Right atrium auricular region (tissue), 2 donors: Measurements from ENCODE around the gene LAMC3. TPM values are rescaled to one million over a fixed set of nuclear protein-coding genes. Genes with fewer than 3 reads are reported as not detected.
A peak's percentile ranks its signal among the peaks of the same experiment; 100 is the strongest.
"Not testable (repeated sequence)": the region's sequence is repeated elsewhere in the genome, so short reads cannot be mapped to it uniquely, and the experiment has no call there.

ENCODE experiments used
- DNase-seq: peaks from one replicate; pipeline ENCODE4 v3.0.0-alpha.2; 2019; ENCODE audit warnings: low spot score
- H3K27ac ChIP-seq, 2 donors: fragments of 200-600 bp; sonication (generic); 1 replicate in 1 of 2; 2 replicates in 1 of 2; pipeline ENCODE4 v1.5.1; 2016 to 2019
- H3K27me3 ChIP-seq, 2 donors: fragments of 200-600 bp; sonication (generic); one replicate each; pipeline versions ENCODE4 v1.5.1 to v1.6.0; 2017 to 2019
- H3K36me3 ChIP-seq: fragments of 200-600 bp; sonication (generic); one replicate; pipeline ENCODE4 v1.5.1; 2016
- H3K4me1 ChIP-seq, 2 donors: fragments of 200-600 bp; sonication (generic); one replicate each; pipeline versions ENCODE4 v1.5.1 to v1.6.0; 2017 to 2019
- H3K4me3 ChIP-seq, 2 donors: fragments of 200-600 bp; sonication (generic); 1 replicate in 1 of 2; 2 replicates in 1 of 2; pipeline ENCODE4 v1.5.1; 2017 to 2019; ENCODE audit warnings: mild to moderate bottlenecking in 1 of 2, moderate library complexity in 1 of 2
- H3K9me3 ChIP-seq, 2 donors: fragments of 200-600 bp; sonication (generic); one replicate each; pipeline ENCODE4 v1.5.1; 2019
- CTCF ChIP-seq, 2 donors: fragments of 200-600 bp; sonication (generic); IDR thresholded peaks; one replicate each; pipeline ENCODE4 v1.5.1; 2019; ENCODE audit warnings: antibody characterized with exemption in 2 of 2
- total RNA-seq, 2 donors: library from RNA; depleted of rRNA; stranded (reverse); fragments of >200 nt; gene quantifications; one replicate each; pipeline ENCODE4 v1.1.0, GENCODE V29; 2016

The LAMC3 gene
- total RNA-seq, 2 donors from 2014 or later = 0.56 to 1.6 TPM

DNA sequence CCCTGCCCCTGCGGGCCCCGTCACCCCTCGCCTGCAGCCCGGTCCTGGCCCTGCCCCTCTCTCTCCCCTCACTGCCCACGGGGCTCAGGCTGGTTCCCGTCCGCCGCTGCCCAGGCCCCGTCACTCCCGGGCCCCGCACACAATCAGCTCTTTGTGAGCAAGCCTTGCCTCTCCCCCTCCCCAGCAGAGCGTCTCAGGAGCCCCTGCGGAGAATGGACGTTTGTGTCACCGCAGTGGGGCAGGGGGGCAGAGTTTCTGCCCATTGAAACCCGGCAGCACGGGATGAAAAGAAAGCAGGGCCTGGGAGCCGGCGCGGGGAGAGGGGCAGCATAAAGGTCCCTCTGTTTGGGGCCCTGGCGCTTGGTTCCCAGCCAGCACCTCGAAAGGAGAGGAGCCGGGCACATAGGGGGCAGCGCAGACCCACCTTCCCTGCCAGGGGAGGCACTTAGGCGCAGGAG is 102.9 kb downstream of the LAMC3 start:
- TF ChIP-seq CTCF (IDR thresholded peaks at IDR 0.05) = no peak
- Histone ChIP-seq H3K27me3 (no peaks in the 10 kb centered on the region), H3K4me3 (no peak overlapping the region), H3K9me3 (no peaks in the 10 kb centered on the region), H3K36me3 (no peaks in the 10 kb centered on the region), H3K27ac (no peak overlapping the region), H3K4me1 (peaks cover 0 to 17% of the 10 kb centered on the region in 2 donors)
- DNase-seq = no peak

- Histone ChIP-seq H3K27me3 (no peaks in the 10 kb centered on the region), H3K4me1 (peaks cover 0 to 10% of the 10 kb centered on the region in 2 donors), H3K4me3 (no peak overlapping the region), H3K9me3 (no peaks in the 10 kb centered on the region), H3K36me3 (no peaks in the 10 kb centered on the region), H3K27ac (no peak overlapping the region)
- TF ChIP-seq CTCF (IDR thresholded peaks at IDR 0.05) = no peak
- no peak for DNase-seq
Measured at GRCh38 chr9:131112374-131113154, 103.6 kb downstream of the LAMC3 start.

GRCh38 chr9:131113655-131114054 is 104.7 kb downstream of the LAMC3 start:
- H3K27ac ChIP-seq = no peak overlapping the region
- no peaks in the 10 kb centered on the region for H3K9me3 ChIP-seq
- no peak for TF ChIP-seq CTCF (IDR thresholded peaks at IDR 0.05)
- H3K4me1 ChIP-seq = peaks cover 0 to 6% of the 10 kb centered on the region in 2 donors
- no peaks in the 10 kb centered on the region for H3K36me3 ChIP-seq
- no peak overlapping the region for H3K4me3 ChIP-seq
- no peak for DNase-seq
- no peaks in the 10 kb centered on the region for H3K27me3 ChIP-seq

- TF ChIP-seq CTCF (IDR thresholded peaks at IDR 0.05) = no peak
- DNase-seq = no peak
- H3K27me3 ChIP-seq = no peaks in the 10 kb centered on the region
- no peak overlapping the region for H3K27ac ChIP-seq
- peaks cover 0 to 6% of the 10 kb centered on the region in 2 donors for H3K4me1 ChIP-seq
- H3K9me3 ChIP-seq = no peaks in the 10 kb centered on the region
- no peaks in the 10 kb centered on the region for H3K36me3 ChIP-seq
- H3K4me3 ChIP-seq = no peak overlapping the region
Measured at GRCh38 chr9:131114084-131114535, 105.1 kb downstream of the LAMC3 start.

DNA sequence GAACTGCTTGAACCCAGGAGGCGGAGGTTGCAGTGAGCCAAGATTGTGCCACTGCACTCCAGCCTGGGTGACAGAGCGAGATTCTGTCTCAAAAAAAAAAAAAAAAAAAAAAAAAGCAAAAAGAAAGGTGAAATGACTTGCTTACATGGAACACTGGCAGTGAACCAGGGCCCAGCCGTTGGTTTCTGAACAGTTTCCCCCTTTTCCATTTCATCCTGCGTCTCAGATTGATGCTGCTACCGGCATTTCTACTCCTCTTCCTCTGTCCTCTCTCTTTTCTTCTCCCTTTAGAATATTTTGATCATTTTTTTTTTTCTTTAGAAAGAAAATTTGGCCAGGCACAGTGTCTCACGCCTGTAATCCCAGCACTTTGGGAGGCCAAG is 106.4 kb downstream of the LAMC3 start:
- not testable (repeated sequence) for H3K36me3 ChIP-seq, H3K27me3 ChIP-seq, H3K4me3 ChIP-seq, H3K9me3 ChIP-seq, H3K27ac ChIP-seq, H3K4me1 ChIP-seq, DNase-seq

DNA sequence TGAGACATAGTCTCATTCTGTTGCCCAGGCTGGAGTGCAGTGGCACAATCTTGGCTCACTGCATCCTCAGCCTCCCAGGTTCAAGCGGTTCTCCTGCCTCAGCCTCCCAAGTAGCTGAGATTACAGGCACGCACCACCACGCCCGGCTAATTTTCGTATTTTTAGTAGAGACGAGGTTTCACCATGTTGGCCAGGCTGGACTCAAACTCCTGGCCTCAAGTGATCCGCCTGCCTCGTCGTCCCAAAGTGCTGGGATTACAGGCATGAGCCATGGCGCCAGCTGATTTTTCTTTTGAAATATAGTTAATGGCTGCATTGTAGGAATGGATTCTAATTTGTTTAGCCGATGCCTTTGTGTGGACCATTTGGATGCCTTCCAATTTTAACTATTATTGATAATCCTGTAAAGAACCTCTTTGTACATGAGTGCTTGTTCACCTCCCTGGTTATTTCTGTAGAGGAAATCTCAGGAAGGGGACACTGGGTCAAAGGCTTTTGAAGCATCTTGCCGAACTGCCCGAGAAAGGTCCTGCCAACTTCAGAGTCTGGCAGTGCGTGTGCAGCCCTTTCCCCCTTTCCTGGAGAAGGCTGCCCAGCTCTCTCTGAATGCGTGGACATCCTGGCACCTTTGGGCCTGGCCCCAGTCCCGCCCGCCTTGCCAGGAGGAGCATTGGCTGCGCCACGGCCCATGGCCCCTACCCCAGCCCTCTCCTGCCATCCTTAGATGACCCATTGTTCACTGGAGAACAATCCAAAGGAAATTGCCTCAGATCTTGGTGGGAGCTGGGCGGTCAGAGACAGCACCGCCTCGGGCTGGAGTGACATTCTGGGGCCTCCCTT is 107.5 kb downstream of the LAMC3 start:
- Histone ChIP-seq H3K27me3 (no peaks in the 10 kb centered on the region), H3K9me3 (no peaks in the 10 kb centered on the region), H3K4me3 (no peak overlapping the region), H3K27ac (peak overlapping the region in 1 of 2 donors; percentile 58), H3K4me1 (peaks cover 0 to 6% of the 10 kb centered on the region in 2 donors), H3K36me3 (peaks cover 11% of the 10 kb centered on the region)
- DNase-seq = peak; percentile 62
- no peak for TF ChIP-seq CTCF (IDR thresholded peaks at IDR 0.05)
